Measurements from ENCODE around the gene REG3G.

Gene REG3G

DNA sequence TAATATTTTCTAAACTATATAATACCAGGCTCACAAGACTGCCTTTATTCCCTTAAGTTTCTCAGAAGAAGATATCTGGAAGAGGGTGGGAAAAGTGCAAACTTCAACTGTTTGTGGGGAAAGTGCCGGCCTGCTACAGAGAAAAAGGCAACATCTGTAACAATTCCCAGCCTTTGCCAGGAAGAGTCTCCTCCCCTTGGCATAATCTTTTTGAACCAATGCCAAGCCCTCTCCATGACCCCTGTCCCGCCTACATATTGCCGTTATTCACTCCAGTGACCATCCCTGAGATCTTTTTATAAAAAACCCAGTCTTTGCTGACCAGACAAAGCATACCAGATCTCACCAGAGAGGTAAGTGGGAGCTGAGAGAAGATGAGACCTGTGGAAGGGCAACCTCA lies at the start of gene REG3G:
REG3G (plus strand) TSS at position 282 of the 400 bp plus-strand sequence. CDS start 392 bp downstream, outside the sequence.
- no peak for DNase-seq (ENCODE audit: low spot score)

DNA sequence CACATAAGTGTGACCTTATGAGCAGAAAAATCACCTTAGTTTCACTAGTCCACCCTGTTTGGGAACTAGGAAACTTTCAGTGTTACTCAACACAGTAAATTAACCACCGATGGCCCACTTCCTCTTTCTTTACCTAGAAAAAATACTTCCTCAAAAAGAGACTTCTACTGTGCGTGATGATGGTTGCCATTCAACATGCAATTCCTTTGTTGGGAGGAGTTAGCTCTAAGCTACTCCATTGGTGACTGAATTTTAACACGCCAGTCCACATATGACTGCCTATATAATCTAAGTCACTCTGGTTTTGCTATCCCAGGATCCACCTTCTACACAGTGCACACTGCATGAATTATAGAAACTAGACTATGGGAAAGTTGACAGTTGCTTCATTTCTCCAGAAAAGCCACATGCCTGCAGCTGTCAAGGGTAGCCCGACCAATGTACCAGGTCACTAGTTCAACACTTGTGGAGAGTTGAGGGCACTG lies 47.8 kb upstream of the REG3G start:
- no peak for DNase-seq (ENCODE audit: low spot score)

DNA sequence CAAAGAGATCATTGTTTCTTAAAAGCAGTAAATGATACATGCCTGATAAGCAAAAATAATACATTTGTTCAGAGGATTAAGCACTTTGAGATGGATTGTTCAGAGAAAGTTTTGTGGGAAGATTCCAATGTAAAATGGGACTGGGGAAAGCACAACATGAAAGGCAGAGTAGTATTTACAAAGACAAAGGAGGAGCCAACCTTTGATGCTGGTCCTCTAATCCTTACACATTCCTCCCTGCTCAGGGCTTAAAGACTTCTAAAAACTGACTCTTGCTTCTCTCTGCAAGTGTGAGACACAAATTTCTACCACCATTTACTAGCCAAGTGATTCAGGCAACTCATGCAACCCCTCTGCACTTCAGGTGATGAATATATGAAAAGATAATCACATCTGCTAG lies 47.2 kb upstream of the REG3G start:
- DNase-seq (ENCODE audit: low spot score) = no peak

DNA sequence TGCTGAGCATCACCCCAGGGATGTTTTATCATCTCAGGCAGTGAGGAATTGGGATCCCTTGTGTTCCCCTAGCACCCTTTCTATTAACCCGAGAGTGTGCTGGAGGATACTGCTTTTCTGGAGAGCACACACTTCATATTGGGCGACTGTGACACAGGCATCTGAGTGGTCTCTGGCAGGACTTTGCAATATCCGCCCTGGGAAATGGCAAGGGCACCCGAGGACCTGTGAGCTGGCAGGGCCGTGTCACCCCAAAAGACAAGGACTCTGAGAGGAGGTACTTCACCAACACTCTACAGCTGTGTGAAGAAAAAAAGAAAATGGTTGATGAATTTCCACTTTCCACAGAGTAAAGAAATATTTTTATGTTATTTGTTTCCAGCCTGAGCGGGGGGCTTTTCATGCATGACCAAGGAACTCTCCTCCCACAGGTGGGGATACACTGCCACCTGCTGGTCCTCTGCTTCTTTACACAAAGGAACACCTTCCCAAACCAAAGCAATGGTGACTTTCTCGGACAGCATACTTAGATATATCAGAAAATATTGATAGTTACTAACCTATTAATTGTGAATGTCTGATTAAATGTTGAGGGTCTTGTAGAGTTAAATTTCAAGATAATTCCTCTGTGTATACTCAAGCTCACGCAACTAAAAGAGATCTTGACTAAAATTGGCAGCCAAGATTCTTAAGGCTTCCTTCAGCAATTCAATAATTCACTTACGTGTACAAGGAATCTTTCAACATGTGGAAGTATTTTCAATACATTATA lies 45.9 kb upstream of the REG3G start:
- peak; percentile 61 for DNase-seq (ENCODE audit: low spot score)

DNA sequence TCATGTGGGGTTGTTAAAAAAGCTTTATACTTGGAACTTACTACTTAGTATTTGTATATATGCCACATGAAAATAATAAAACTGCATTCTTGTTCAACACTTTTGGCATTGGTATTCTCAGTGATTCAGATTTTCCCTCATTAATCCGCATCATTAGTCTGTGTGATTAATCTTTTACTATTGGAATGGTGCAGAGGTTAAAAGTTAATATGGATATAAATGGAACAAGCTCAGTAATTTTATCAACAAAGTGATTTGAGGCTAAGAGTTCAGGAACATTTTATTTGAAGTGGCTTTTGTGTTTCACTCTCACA lies 45.4 kb upstream of the REG3G start:
- DNase-seq (ENCODE audit: low spot score) = no peak

DNA sequence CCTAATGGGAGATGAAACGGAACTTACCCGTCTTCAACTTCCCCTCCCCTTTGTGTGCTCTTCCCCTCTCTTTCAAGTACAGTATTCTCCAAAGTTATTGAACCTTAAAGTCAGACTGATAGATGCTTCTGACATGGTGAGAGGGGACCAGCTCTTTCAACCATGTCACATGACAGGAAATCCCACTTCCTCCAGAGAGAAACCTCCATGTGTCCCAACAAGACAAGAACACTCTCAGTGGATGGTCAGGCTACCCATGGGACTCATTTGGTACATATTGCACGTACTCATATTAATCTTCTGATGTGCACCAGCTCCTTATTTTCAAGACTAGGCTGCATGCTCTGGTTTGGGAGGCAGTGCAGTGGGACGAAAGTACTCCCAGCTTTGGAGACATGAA lies 44.6 kb upstream of the REG3G start:
- no peak for DNase-seq (ENCODE audit: low spot score)

DNA sequence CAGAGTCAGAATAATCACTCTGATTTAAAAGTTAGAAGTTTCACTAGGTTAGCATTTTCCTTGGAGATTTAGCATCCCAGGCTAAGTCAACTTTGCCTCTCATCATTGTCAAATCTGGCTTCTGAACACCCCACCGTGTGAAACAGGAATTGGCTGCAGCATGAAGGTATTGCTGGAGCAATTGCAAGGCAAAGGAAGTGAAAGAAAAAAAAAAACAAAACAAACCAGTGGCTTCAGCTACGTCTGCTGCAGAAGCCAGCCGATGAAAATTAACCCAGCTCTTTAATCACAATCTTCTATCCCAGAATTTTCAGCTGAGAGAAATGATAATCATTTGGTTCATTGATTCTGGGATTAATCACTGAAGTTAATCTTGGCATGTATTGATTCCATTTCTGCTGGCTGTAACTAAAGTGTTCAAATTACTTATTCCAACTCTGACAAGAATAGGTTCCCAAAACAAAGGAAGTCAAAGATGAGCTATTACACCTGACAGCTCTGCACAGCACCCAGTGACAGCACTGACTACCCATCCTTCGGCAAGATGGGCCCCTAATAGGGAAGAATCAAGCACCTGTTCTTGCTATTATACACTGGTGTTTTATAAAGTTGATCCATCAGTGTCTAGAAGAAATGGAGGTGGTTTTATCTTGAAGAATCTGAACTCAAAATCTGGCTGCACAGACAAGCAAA lies 42.7 kb upstream of the REG3G start:
- no peak for DNase-seq (ENCODE audit: low spot score)

DNA sequence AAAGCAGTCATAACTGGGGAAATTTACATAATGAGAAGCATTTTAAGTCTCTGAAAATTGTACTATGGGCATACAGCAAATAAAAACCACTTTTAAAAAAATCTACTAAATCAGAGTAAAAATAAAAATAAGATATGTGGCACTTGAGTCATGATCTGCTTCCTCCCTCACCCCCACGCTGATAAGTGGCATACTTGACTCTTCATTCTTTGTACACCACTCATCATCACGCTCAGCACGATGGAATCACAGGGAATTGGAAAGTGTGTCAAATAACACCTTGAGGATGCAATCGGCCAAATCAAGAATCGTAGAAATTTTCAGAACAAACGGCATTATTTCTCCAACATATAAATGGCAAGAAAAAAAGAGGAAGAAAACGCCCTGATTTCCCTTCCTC lies 41.1 kb upstream of the REG3G start:
- peak; percentile 22 for DNase-seq (ENCODE audit: low spot score)

DNA sequence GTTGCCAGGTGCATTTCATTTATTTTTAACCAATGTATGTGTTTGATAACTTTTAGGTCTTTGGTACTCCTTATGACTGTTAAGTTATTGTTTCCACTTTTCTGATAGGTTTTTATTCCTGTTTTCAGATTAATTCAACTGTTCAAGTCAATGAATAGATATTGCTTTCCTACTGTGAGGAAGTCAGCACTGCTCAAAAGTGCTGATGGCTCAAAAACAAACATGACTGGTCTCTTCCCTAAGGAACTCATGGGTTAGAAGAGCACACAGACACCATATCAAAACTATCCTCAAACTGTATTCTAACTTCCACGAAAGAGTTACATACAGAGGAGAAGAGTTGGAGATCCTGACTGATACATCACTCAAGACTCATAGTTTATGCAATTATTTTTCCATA lies 39.9 kb upstream of the REG3G start:
- DNase-seq (ENCODE audit: low spot score) = no peak

DNA sequence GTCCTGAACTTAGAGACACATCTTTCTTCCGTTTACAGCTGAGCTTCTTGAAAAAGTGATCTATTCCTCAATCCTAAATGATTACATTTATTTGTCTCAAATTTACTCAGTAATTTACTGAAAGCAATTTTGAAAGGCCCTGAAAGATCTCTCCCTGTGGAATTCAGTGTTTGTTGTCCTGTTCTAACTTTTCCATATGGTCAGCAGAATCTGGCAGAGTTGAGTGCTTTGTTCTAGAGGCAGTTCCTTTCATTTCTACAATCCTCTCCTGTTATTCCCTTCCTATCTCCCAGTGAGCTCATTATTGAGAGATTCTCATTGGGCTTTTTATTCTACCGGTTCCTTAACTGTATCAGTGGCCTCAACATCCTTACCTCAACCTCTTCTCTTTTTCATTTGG lies 36.5 kb upstream of the REG3G start:
- DNase-seq (ENCODE audit: low spot score) = no peak

DNA sequence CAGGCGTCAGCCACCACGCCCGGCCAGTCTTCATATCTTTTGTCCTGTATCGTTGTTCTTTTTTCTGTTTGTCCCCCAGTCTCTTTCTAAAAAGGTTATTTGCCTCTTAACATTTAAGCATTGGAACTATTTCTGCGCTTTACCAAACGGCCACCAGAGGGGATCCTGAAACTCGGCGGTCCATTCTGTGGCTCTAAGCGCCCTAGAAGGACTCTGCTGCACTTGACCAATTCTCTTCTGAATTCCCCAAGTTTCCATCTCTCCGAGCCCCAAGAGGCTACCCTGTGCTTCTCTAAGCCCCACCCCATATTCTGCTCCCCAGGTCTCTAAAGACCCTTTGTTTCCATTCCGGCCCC lies 33.1 kb upstream of the REG3G start:
- peak; percentile 27 for DNase-seq (ENCODE audit: low spot score)

DNA sequence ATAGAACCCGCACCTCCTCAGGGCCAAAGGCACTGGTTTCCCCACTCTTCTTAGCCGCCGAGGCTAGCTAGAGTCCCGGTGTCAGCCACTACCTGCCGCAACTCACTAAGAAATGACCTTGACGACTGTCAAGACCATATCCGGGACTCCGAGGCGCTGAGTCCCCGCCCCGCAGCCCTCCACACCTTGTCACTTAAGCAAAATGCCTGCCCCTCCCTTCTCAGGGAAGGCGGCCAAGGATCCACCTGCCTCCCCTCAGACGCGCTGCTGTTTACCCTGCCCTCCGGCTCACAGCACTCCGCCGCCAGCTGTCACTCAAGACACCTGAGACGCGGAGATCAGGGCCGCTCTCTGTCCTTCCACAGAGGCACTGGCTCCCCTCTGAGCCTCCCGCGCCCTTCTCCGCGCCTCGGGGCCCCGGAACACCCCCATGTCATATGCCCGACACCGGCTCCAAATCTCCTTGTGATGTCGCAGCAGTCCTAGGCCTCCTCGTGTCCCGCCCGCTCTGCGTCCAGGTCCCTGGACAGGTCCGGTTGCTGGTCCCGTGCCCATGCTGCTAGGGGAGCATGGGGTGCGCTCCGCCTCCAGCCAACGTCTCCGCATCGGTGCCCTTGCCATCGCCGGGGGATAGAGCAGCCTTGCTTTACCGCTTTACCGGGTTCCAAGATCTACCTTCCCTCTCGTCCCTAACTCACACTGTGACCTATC lies 32.5 kb upstream of the REG3G start:
- peak; percentile 3 for DNase-seq (ENCODE audit: low spot score)

DNA sequence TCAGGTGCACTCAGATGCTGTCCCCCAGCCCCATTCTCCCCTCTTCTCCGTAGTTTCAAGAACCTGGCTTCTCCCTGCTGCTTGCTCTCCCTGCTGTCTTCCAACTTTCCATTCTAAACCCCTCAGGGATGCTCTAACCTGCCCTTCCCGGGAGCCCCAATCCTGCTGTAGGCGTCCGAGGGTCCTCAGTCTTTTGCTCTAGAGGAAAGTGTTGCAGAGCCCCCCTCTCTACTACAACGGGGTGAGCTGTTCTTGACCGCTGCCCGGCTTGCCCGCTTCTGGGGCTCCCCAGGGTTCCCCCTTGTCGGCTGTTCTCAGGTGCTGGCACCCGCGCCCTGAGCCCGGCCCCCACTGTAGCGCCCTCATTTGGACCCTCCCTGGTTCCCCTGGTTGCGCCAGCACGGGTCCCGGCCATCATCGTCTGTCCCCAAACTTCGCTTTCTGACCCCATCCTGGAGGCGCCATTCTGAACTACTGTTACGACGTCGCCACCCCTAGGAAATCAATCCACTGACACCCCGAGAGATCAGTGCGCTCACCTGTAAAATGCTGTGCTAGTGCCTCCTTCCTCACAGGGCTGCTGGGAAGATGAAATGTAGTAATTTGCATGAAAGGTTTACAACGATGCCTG lies 31.9 kb upstream of the REG3G start:
- DNase-seq (ENCODE audit: low spot score) = no peak

DNA sequence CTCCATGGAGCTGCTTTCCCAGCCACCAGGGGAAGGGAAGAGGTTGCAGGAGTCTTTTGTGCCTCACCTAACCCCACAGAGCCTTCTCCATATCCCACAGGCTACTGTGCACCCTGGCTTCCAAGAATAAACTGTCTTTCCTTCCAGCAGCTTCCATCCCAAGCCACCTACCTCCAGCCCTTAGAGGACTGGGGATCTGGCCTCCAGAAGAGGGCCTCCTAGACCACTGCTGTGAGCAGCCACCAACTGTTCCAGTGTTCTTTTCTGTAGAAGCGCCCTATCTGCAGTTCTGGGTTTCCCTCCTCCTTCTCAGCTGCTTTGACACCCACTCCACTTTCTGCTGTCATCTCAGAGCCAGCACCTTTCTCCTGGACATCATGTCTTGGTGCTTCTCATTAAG lies 30.7 kb upstream of the REG3G start:
- DNase-seq (ENCODE audit: low spot score) = no peak

DNA sequence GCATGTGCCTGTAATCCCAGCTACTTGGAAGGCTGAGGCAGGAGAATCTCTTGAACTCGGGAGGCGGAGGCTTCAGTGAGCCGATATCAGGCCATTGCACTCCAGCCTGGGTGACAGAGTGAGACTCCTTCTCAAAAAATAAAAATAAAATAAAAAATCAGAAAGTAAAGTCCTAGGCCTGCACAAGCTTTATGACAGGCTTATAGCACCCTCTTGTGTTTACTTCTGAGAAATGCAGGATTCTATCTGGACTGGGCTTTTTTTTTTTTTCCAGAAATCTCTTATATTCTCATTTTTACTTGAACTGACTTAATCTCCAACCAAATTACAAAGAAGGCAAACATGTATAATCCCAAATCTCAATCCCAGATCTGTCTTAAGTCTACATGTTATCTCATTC lies 26.1 kb upstream of the REG3G start:
- DNase-seq (ENCODE audit: low spot score) = peak; percentile 5

DNA sequence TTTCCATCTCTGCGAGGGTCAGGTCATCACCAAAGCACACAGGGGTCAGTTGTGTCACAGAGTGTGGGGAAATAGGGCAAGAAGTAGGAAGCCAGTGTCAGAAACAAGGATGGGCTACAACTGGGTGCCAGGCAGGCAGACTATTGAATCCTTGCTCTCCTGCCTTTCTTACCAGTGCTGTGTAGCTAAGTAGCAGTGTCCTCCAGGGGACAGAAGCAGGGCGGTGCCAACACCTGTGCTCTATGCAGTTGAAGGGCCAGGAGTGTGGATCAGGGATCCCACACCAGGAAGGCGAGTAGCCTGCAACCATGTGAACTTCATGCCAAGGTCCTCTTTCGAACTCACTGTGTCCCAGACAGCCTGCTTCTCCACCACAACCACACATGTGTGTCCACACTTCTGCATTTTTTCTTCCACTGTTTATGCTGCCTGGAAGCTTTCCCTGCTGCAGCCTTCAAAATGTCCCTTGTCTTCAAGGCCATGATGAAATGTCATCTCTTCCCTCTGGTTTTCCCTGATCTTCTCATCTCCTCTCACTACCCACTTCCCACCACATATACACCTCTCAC lies 25.4 kb upstream of the REG3G start:
- no peak for DNase-seq (ENCODE audit: low spot score)

DNA sequence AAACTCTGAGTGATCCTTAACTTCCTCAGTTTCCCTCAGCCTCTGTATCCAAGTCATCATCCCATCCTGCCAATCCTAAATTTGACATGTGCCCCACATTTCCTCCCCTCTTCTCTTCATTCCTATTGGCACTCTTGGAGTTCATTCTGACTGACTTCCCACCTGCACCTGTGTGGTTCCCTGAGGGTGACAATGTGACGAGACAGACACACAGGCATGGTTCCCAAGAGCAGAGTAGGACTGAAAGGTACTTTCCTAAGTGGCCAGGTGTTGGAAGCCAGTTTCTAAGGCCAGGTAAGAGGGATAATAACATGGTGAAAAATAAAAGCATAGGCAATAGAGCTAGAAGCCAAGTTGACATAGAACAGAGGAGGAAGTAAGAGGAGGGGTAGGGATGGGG lies 24.2 kb upstream of the REG3G start:
- DNase-seq (ENCODE audit: low spot score) = no peak

DNA sequence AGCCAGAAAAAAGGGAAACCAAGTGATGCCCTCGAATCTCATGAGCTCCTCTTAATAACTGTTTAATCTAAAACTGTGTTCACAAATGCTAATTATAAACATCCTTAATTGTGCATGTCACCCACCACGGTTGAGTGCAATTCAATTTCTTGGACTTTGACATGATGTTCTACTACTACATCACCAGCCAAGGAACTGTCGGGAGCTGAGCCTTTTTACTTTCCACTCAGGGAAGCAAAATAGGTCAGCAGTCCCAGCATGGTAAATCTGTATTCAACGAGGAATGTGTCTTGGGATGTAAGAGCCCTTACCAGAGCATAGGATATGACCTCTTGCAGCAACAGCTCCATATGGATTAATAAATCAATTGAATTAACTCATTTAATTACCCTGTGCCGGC lies 20.8 kb upstream of the REG3G start:
- DNase-seq (ENCODE audit: low spot score) = no peak

DNA sequence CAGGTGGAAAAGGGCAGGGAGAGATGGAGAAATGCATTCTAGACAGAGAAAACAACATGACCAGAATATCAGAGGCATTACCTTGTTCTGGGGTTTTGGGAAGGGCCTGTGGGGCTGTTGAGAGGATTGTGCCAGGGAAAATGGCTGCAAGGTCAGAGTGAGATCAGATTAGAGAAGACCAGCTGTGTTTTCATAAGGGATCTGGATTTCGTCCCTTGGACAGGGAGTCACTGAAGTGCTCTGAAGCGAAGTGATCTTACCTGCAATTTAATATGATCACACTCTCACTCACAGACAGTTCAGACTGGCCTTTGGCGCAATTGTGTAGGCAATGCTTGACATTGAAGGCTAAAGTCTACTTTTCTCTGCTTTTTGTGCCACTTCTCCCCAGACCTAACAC lies 20.3 kb upstream of the REG3G start:
- DNase-seq (ENCODE audit: low spot score) = no peak

DNA sequence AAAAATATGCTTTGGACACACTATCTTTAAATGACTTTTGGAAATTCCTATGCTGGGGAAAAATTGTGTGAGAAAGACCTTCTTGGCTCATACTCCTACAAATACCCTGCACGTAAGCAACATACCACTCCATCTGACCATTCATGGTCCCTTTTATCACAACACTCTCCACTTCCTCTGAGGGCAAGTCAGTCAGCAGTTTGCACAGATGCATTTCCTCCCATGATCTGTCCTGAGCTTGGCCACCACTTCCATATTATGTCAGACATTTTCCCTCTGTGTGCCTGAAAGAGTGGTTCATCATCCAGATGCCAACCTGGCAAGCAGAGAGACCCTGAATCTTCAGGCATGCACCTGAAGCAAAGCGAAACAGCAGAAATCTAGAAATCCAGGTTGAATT lies 16.1 kb upstream of the REG3G start:
- DNase-seq (ENCODE audit: low spot score) = no peak

DNA sequence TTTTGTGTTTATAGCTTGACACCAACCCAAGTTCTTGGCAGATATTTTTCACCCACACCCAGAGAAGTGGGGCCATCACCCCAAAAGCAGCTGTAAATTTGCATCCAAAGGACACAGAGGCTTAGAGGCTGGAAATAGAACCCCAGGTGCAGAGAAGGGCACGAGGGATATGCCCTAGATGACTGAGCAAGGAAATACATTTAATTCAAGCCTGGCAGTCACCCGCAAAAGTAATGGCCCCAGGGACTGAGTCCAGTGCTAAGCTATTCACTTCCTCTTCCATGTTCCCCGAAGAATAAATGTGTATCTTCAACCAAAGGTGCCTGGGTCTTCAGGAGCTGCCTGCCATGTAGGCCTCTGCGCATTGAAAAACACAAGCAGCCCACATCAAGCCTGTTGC lies 14.0 kb upstream of the REG3G start:
- no peak for DNase-seq (ENCODE audit: low spot score)

DNA sequence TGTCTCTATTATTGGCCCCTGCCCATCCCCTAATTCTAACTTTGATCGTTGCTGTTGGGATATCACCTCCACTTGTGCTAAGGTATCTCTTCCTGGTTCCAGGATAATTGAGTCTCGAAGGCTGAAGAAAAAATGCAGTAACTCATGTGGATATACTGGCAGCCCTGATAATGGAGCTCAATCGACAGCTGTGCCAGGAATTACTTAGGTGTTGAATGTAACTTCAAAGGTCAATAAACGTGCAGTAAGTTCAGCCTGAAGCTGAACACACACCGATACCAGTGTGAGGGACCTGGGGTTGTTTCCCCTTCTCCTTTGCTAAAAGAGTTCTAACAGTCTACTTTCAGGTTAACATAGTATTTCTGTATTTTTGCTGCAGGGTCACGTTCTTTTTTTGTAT lies 11.9 kb upstream of the REG3G start:
- no peak for DNase-seq (ENCODE audit: low spot score)

DNA sequence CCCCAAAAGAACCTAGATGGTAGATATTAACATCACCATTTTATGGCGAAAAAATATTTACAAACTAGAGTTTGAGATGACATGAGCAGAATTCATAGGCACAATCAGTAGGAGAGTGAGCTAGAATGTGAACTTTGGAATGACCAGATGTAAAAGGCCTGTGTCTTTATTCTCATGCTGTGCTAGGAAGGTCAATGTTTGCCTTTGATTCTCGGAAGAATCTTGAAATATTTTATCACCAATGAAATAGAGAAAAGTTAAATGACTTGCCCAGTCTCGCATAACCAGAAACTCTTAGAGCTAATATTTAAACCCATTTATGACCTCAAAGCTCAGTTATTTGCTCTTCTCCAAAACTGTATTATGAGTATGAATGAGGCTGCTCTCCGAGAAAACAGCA lies 9.2 kb upstream of the REG3G start:
- DNase-seq (ENCODE audit: low spot score) = no peak

Measured in kidney tubule cell (primary cell).